ENCODE data around the gene CCDC179. TPM values are rescaled to one million over a fixed set of nuclear protein-coding genes. Genes with fewer than 3 reads are reported as not detected.
A peak's percentile ranks its signal among the peaks of the same experiment; 100 is the strongest.

CCDC179 gene
- not detected for total RNA-seq

- DNase-seq, result no peak
Measured at GRCh38 chr11:22860241-22860640, at the start of gene CCDC179. Gene CCDC179, minus strand, starts transcription at chr11:22860474. Its CDS starts 53 bp downstream, at chr11:22860421.

GRCh38 chr11:22903782-22904181 lies 43.5 kb upstream of the CCDC179 start:
- no peak for DNase-seq

- DNase-seq, result no peak
Measured at GRCh38 chr11:22901603-22902002, 41.3 kb upstream of the CCDC179 start.

GRCh38 chr11:22900764-22901486 lies 40.7 kb upstream of the CCDC179 start:
- no peak for DNase-seq

GRCh38 chr11:22898036-22898435 lies 37.8 kb upstream of the CCDC179 start:
- DNase-seq, result no peak

- no peak for DNase-seq
Measured at GRCh38 chr11:22890227-22890626, 30.0 kb upstream of the CCDC179 start.

- no peak for DNase-seq
Measured at GRCh38 chr11:22884217-22884616, 23.9 kb upstream of the CCDC179 start.

- DNase-seq, result peak; percentile 42
Measured at GRCh38 chr11:22879630-22880029, 19.4 kb upstream of the CCDC179 start.

- DNase-seq, result no peak
Measured at GRCh38 chr11:22878604-22879003, 18.3 kb upstream of the CCDC179 start.

GRCh38 chr11:22878039-22878438 lies 17.8 kb upstream of the CCDC179 start:
- DNase-seq, result no peak

- peak; percentile 95 for DNase-seq
Measured at GRCh38 chr11:22875869-22876473, 15.7 kb upstream of the CCDC179 start.

GRCh38 chr11:22869325-22869724 lies 9.1 kb upstream of the CCDC179 start:
- DNase-seq, result no peak

GRCh38 chr11:22859756-22860155 lies 518 bp downstream of the CCDC179 start:
- no peak for DNase-seq

- no peak for DNase-seq
Measured at GRCh38 chr11:22851477-22851876, 8.8 kb downstream of the CCDC179 start.

- DNase-seq, result no peak
Measured at GRCh38 chr11:22846726-22847125, 13.5 kb downstream of the CCDC179 start.

- no peak for DNase-seq
Measured at GRCh38 chr11:22832315-22833015, 27.8 kb downstream of the CCDC179 start.

- no peak for DNase-seq
Measured at GRCh38 chr11:22830082-22830414, 30.2 kb downstream of the CCDC179 start.

GRCh38 chr11:22829231-22830081 lies 30.8 kb downstream of the CCDC179 start, which contains the start of gene SVIP:
Gene SVIP, minus strand, starts transcription at chr11:22829801. Its CDS starts 53 bp downstream, at chr11:22829748.
- peak; percentile 96 for DNase-seq

GRCh38 chr11:22828373-22828772 lies 31.9 kb downstream of the CCDC179 start:
- DNase-seq, result peak; percentile 1

GRCh38 chr11:22822203-22822602 lies 38.1 kb downstream of the CCDC179 start:
- no peak for DNase-seq

- DNase-seq, result no peak
Measured at GRCh38 chr11:22809893-22810292, 50.4 kb downstream of the CCDC179 start.

- peak; percentile 32 for DNase-seq
Measured at GRCh38 chr11:22808571-22809197, 51.6 kb downstream of the CCDC179 start.
